ENCODE results near the gene A4GALT.

A4GALT gene

GRCh38 chr22:42693055-42693762 lies 27.5 kb downstream of the A4GALT start:
- Histone ChIP-seq H3K4me1 (ENCODE audit: insufficient read depth, low read length, poor library complexity, severe bottlenecking) (no peaks in the 10 kb centered on the region), H3K9ac (ENCODE audit: low read depth, low read length, poor library complexity, severe bottlenecking) (no peak overlapping the region), H3F3A (ENCODE audit: low read depth) (no peaks in the 10 kb centered on the region), H2AFZ (ENCODE audit: low read length) (no peak overlapping the region), H3K9me2 (replicated peaks; ENCODE audit: low read depth, low read length) (no peaks in the 10 kb centered on the region), H3K36me3 (ENCODE audit: insufficient read depth, low read length) (no peaks in the 10 kb centered on the region), H3K27me3 (ENCODE audit: insufficient read depth, low read length, poor library complexity, severe bottlenecking) (no peaks in the 10 kb centered on the region), H3K4me2 (ENCODE audit: low read depth, low read length, poor library complexity, severe bottlenecking) (no peak overlapping the region), H3K9me3 (ENCODE audit: insufficient read depth, low read depth, low read length) (no peaks in the 10 kb centered on the region), H4K20me1 (ENCODE audit: insufficient read depth, low read length, poor library complexity, severe bottlenecking) (no peaks in the 10 kb centered on the region), H3K79me2 (ENCODE audit: insufficient read depth, low read length) (no peaks in the 10 kb centered on the region), H3K4me3 (ENCODE audit: low read length, poor library complexity, severe bottlenecking) (no peak overlapping the region)
- TF ChIP-seq, protein P1, sequence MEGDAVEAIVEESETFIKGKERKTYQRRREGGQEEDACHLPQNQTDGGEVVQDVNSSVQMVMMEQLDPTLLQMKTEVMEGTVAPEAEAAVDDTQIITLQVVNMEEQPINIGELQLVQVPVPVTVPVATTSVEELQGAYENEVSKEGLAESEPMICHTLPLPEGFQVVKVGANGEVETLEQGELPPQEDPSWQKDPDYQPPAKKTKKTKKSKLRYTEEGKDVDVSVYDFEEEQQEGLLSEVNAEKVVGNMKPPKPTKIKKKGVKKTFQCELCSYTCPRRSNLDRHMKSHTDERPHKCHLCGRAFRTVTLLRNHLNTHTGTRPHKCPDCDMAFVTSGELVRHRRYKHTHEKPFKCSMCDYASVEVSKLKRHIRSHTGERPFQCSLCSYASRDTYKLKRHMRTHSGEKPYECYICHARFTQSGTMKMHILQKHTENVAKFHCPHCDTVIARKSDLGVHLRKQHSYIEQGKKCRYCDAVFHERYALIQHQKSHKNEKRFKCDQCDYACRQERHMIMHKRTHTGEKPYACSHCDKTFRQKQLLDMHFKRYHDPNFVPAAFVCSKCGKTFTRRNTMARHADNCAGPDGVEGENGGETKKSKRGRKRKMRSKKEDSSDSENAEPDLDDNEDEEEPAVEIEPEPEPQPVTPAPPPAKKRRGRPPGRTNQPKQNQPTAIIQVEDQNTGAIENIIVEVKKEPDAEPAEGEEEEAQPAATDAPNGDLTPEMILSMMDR (conservative IDR thresholded peaks at IDR 0.05; ENCODE audit: low read length): no peak
- TF ChIP-seq EZH2phosphoT487 (IDR thresholded peaks at IDR 0.05; ENCODE audit: borderline replicate concordance): no peak

- no peaks in the 10 kb centered on the region for H3K9me3 ChIP-seq (ENCODE audit: insufficient read depth, low read depth, low read length)
- H3K9ac ChIP-seq (ENCODE audit: low read depth, low read length, poor library complexity, severe bottlenecking): no peak overlapping the region
- H2AFZ ChIP-seq (ENCODE audit: low read length): no peak overlapping the region
- H3K4me1 ChIP-seq (ENCODE audit: insufficient read depth, low read length, poor library complexity, severe bottlenecking): no peaks in the 10 kb centered on the region
- H3K79me2 ChIP-seq (ENCODE audit: insufficient read depth, low read length): no peaks in the 10 kb centered on the region
- TF ChIP-seq, protein P1 (conservative IDR thresholded peaks at IDR 0.05; ENCODE audit: low read length): peak; percentile 27
- TF ChIP-seq EZH2phosphoT487 (IDR thresholded peaks at IDR 0.05; ENCODE audit: borderline replicate concordance): no peak
- H3K4me2 ChIP-seq (ENCODE audit: low read depth, low read length, poor library complexity, severe bottlenecking): no peak overlapping the region
- H4K20me1 ChIP-seq (ENCODE audit: insufficient read depth, low read length, poor library complexity, severe bottlenecking): no peaks in the 10 kb centered on the region
- H3K4me3 ChIP-seq (ENCODE audit: low read length, poor library complexity, severe bottlenecking): no peak overlapping the region
- no peaks in the 10 kb centered on the region for H3F3A ChIP-seq (ENCODE audit: low read depth)
- no peaks in the 10 kb centered on the region for H3K27me3 ChIP-seq (ENCODE audit: insufficient read depth, low read length, poor library complexity, severe bottlenecking)
- no peaks in the 10 kb centered on the region for H3K9me2 ChIP-seq (replicated peaks; ENCODE audit: low read depth, low read length)
- H3K36me3 ChIP-seq (ENCODE audit: insufficient read depth, low read length): no peaks in the 10 kb centered on the region
These were observed 28.2 kb downstream of the A4GALT start for GRCh38 chr22:42692239-42693054.

- Histone ChIP-seq H4K20me1 (ENCODE audit: insufficient read depth, low read length, poor library complexity, severe bottlenecking) (no peaks in the 10 kb centered on the region), H3K9ac (ENCODE audit: low read depth, low read length, poor library complexity, severe bottlenecking) (no peak overlapping the region), H3K4me1 (ENCODE audit: insufficient read depth, low read length, poor library complexity, severe bottlenecking) (no peaks in the 10 kb centered on the region), H3K9me3 (ENCODE audit: insufficient read depth, low read depth, low read length) (no peaks in the 10 kb centered on the region), H3K4me3 (ENCODE audit: low read length, poor library complexity, severe bottlenecking) (no peak overlapping the region), H3K9me2 (replicated peaks; ENCODE audit: low read depth, low read length) (no peaks in the 10 kb centered on the region), H3K4me2 (ENCODE audit: low read depth, low read length, poor library complexity, severe bottlenecking) (no peak overlapping the region), H3K79me2 (ENCODE audit: insufficient read depth, low read length) (no peaks in the 10 kb centered on the region), H2AFZ (ENCODE audit: low read length) (no peak overlapping the region), H3F3A (ENCODE audit: low read depth) (no peaks in the 10 kb centered on the region), H3K36me3 (ENCODE audit: insufficient read depth, low read length) (no peaks in the 10 kb centered on the region), H3K27me3 (ENCODE audit: insufficient read depth, low read length, poor library complexity, severe bottlenecking) (no peaks in the 10 kb centered on the region)
- TF ChIP-seq, protein P1 (conservative IDR thresholded peaks at IDR 0.05; ENCODE audit: low read length): no peak
- TF ChIP-seq EZH2phosphoT487 (IDR thresholded peaks at IDR 0.05; ENCODE audit: borderline replicate concordance): no peak
These were observed 29.2 kb downstream of the A4GALT start for GRCh38 chr22:42691440-42691839.

Data from Loucy (cell line).